Measurements from ENCODE around the gene CHST11. TPM values are rescaled to one million over a fixed set of nuclear protein-coding genes. Genes with fewer than 3 reads are reported as not detected.
A peak's percentile ranks its signal among the peaks of the same experiment; 100 is the strongest.

CHST11 gene
- total RNA-seq, 2 experiments from 2014 or later, result 53.4 to 53.6 TPM

GRCh38 chr12:104498211-104498801, 41.6 kb downstream of the CHST11 start:
- H3K27ac Mint-ChIP-seq, result peak overlapping the region; percentile 95
- peak overlapping the region; percentile 63 for H3K4me3 Mint-ChIP-seq
- Histone ChIP-seq H3K4me1 (ENCODE audit: insufficient read depth, low read length) (peaks cover 72% of the 10 kb centered on the region), H3K27ac (ENCODE audit: low read depth in 1 of 2, low read length in 2 of 2) (peak overlapping the region in 1 of 2 donors; percentile 43), H3K9me3 (ENCODE audit: control insufficient read depth in 1 of 2, insufficient read depth in 1 of 2, low read length in 2 of 2) (no peaks in the 10 kb centered on the region), H3K36me3 (ENCODE audit: insufficient read depth, low read length) (peaks cover 6% of the 10 kb centered on the region), H3K27me3 (ENCODE audit: control insufficient read depth in 1 of 2, insufficient read depth in 2 of 2, low read length in 2 of 2) (no peaks in the 10 kb centered on the region), H3K4me3 (ENCODE audit: low read length) (peak overlapping the region; percentile 2)
- no peaks in the 10 kb centered on the region for H3K9me3 Mint-ChIP-seq
- peaks cover 94% of the 10 kb centered on the region for H3K4me1 Mint-ChIP-seq (ENCODE audit: low read depth)
- ChIA-PET CTCF (interaction anchor here (0.8 to 1.2 kb wide), 2 partner anchors 39 to 41 kb away, joined by 3 to 4 read pairs; partner anchors contain the start of gene CHST11), POLR2A (interaction anchor here (0.6 to 1.5 kb wide), 6 partner anchors 12 to 1864 kb away, joined by 3 to 21 read pairs (median 6); partner anchors contain the start of gene SLC41A2)
- ATAC-seq (ENCODE audit: poor library complexity) (peak; percentile 42), DNase-seq (peak in 8 of 14 experiments; percentile 19 to 84 (median 47))
- peaks cover 5% of the 10 kb centered on the region for H3K36me3 Mint-ChIP-seq (ENCODE audit: low read depth)
- intact Hi-C loops (cut with DNase I, micrococcal nuclease), result loop anchor here in 1 of 2 experiments (2.0 to 5.0 kb wide), 2 partner anchors 14 to 224 kb away; no protein-coding TSS in a partner anchor
- TF ChIP-seq CTCF (IDR thresholded peaks at IDR 0.05), result no peak
- no peaks in the 10 kb centered on the region for H3K27me3 Mint-ChIP-seq

GRCh38 chr12:104499668-104500332, 43.1 kb downstream of the CHST11 start:
- H3K9me3 ChIP-seq (ENCODE audit: control insufficient read depth in 1 of 2, insufficient read depth in 1 of 2, low read length in 2 of 2), result no peaks in the 10 kb centered on the region
- Mint-ChIP-seq H3K4me1 (ENCODE audit: low read depth) (peaks cover 94% of the 10 kb centered on the region), H3K36me3 (ENCODE audit: low read depth) (peaks cover 6% of the 10 kb centered on the region), H3K27me3 (no peaks in the 10 kb centered on the region), H3K27ac (peak overlapping the region; percentile 66), H3K9me3 (no peaks in the 10 kb centered on the region), H3K4me3 (peak overlapping the region; percentile 9)
- H3K27me3 ChIP-seq (ENCODE audit: control insufficient read depth in 1 of 2, insufficient read depth in 2 of 2, low read length in 2 of 2), result no peaks in the 10 kb centered on the region
- H3K27ac ChIP-seq (ENCODE audit: low read depth in 1 of 2, low read length in 2 of 2), result no peak overlapping the region
- DNase-seq, result no peak
- peaks cover 71% of the 10 kb centered on the region for H3K4me1 ChIP-seq (ENCODE audit: insufficient read depth, low read length)
- ChIA-PET POLR2A (interaction anchor here (0.9 to 2.3 kb wide), 6 partner anchors 12 to 145 kb away, joined by 3 to 10 read pairs (median 6); no protein-coding TSS in a partner anchor), CTCF (interaction anchor here (1.0 to 1.3 kb wide), 2 partner anchors 10 to 195 kb away, joined by 3 read pairs; no protein-coding TSS in a partner anchor)
- no peak overlapping the region for H3K4me3 ChIP-seq (ENCODE audit: low read length)
- intact Hi-C loops (cut with DNase I, micrococcal nuclease), result loop anchor here in 1 of 2 experiments (2.0 to 5.0 kb wide), 2 partner anchors 15 to 223 kb away; no protein-coding TSS in a partner anchor
- H3K36me3 ChIP-seq (ENCODE audit: insufficient read depth, low read length), result peaks cover 6% of the 10 kb centered on the region
- ATAC-seq (ENCODE audit: poor library complexity), result no peak
- no peak for TF ChIP-seq CTCF (IDR thresholded peaks at IDR 0.05)

GRCh38 chr12:104501115-104501514, 44.4 kb downstream of the CHST11 start:
- Mint-ChIP-seq H3K27me3 (no peaks in the 10 kb centered on the region), H3K9me3 (no peaks in the 10 kb centered on the region), H3K4me3 (no peak overlapping the region), H3K27ac (peak overlapping the region; percentile 66), H3K4me1 (ENCODE audit: low read depth) (peaks cover 97% of the 10 kb centered on the region), H3K36me3 (ENCODE audit: low read depth) (peaks cover 9% of the 10 kb centered on the region)
- Histone ChIP-seq H3K27ac (ENCODE audit: low read depth in 1 of 2, low read length in 2 of 2) (no peak overlapping the region), H3K4me1 (ENCODE audit: insufficient read depth, low read length) (peaks cover 77% of the 10 kb centered on the region), H3K27me3 (ENCODE audit: control insufficient read depth in 1 of 2, insufficient read depth in 2 of 2, low read length in 2 of 2) (no peaks in the 10 kb centered on the region), H3K36me3 (ENCODE audit: insufficient read depth, low read length) (peaks cover 6% of the 10 kb centered on the region), H3K4me3 (ENCODE audit: low read length) (no peak overlapping the region), H3K9me3 (ENCODE audit: control insufficient read depth in 1 of 2, insufficient read depth in 1 of 2, low read length in 2 of 2) (no peaks in the 10 kb centered on the region)
- ATAC-seq (ENCODE audit: poor library complexity) (no peak), DNase-seq (no peak)
- no peak for TF ChIP-seq CTCF (IDR thresholded peaks at IDR 0.05)
- CTCF ChIA-PET, result interaction anchor here (0.9 to 1.4 kb wide), 2 partner anchors 44 to 119 kb away, joined by 3 to 7 read pairs; no protein-coding TSS in a partner anchor
- POLR2A ChIA-PET, result interaction anchor here (2.2 to 2.3 kb wide), 2 partner anchors 28 to 42 kb away, joined by 7 to 10 read pairs; no protein-coding TSS in a partner anchor
- intact Hi-C loops (cut with DNase I, micrococcal nuclease), result no loop called here

All from CD4-positive, alpha-beta T cell (primary cell).